GM19193 (cell line): Measurements from ENCODE around the gene DLG2.

Source experiments
- POLR2A ChIP-seq: IDR thresholded peaks from 4 replicates; pipeline ENCODE4 v1.6.1; 2011; ENCODE audit not compliant: insufficient read depth, insufficient read length; ENCODE audit errors: extremely low read depth

The DLG2 gene

DNA sequence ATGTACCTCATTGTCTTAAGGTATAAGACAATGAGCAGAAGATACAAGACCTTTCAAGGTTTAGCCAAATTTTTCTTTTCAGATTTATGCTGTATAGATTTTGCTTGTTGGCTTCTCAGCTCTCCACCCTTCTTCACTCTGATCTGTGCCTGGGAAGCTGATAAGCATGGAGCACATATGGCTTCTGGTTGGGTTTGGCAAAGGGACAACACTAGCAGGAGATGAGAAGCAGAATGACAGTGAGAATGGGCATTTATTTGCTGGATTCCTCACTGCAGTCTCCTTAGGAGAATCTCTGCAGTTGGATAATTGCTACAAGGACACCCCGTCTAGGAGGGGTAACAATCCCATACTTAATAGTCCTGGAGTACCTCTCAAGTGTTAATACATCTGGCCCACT is 1866.2 kb downstream of the DLG2 start:
- no peak for TF ChIP-seq POLR2A

- TF ChIP-seq POLR2A = no peak
Measured at GRCh38 chr11:83759148-83759547, 1868.0 kb downstream of the DLG2 start.

DNA sequence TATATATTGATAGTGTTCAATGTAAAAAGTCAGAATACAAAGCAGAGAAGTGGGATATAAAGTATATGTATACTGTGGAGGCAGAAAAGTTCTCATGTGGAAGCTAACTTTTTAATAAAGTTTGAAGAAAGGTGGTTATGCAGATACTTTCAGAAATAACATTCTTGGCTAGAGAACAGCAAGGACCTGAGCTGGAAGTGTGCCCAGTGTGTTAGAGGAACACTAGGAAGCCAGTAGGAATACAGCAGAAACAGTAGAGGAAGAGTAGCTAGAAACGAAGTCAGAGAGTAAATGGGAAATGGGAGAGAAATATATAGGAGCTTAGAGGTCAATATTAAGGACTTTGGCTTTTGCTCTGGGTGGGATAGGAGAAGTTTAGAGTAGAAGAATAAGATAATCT is 1876.1 kb downstream of the DLG2 start:
- no peak for TF ChIP-seq POLR2A

GRCh38 chr11:83746921-83747585 is 1880.1 kb downstream of the DLG2 start:
- no peak for TF ChIP-seq POLR2A

GRCh38 chr11:83744620-83745192 is 1882.4 kb downstream of the DLG2 start:
- no peak for TF ChIP-seq POLR2A

DNA sequence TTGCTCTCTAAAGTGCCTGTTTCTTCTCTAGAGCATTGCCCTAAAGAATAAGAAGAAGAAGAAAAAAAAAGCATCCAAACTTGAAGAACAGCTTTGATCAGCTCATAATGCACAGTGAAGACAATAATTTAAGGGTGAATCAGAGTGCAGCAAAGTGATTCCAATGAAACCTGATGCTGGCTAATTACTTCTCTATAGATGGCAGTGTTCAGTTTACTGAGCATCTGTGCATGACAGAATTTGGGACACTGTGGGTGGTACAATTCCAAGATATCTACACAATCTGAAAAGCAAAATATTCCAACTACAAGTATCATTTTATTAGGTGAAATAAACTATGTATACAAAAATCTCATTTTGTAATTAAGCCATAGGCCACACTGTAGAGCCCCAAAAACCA is 1890.5 kb downstream of the DLG2 start:
- TF ChIP-seq POLR2A = no peak

DNA sequence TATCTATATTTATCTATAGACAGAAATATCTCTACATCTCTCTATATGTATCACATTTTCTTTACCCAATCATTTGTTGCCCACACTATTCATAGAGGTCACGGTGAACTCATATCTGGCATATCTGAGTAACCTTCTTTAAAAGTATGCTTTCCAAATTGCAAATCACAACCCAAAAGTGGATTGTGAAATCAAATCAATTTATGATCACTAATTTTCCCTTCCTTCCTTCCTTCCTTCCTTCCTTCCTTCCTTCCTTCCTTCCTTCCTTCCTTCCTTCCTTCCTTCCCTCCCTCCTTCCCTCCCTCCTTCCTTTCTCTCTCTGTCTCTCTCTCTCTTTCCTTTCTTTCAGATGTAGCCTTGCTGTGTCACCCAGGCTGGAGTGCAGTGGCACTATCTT is 1893.0 kb downstream of the DLG2 start:
- no peak for TF ChIP-seq POLR2A

DNA sequence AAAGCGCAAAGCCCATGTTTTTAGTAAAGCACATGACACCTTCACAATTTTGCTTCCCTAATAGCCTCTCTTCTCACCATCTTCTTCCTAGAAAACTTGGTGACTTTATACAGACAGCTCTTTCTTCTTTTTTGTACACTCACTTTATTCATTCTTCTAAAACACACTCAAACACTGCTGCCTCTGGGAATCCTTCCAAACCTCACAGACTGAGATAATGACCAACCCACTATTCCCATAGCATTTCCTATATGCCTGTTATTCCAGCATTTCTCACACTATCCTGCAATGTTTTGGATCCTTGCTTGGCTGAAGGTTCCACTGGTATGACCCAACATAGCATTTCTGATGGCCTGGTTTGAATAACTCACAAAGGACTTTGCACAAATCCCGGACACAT is 1898.9 kb downstream of the DLG2 start:
- TF ChIP-seq POLR2A = no peak

DNA sequence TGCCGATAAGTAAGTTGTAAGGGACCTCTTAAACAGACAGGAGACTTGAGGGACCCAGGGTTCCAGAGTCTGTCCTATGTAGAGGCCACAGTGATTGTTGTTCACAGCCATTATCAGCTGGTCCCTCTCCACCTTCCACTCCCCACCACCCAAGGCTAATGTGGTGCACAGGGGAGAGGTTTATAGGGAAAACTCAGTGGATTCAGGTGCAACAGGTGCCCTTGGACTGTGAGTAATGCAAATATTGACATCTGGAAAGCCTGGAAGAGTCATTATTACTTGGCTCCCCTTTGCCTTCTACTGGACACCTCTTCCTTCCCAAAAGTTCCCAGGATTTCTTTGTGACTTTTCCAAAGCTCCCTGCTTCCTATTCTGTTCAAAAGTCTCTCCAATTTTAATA is 1899.9 kb downstream of the DLG2 start:
- no peak for TF ChIP-seq POLR2A

GRCh38 chr11:83726316-83726715 is 1900.8 kb downstream of the DLG2 start:
- no peak for TF ChIP-seq POLR2A

DNA sequence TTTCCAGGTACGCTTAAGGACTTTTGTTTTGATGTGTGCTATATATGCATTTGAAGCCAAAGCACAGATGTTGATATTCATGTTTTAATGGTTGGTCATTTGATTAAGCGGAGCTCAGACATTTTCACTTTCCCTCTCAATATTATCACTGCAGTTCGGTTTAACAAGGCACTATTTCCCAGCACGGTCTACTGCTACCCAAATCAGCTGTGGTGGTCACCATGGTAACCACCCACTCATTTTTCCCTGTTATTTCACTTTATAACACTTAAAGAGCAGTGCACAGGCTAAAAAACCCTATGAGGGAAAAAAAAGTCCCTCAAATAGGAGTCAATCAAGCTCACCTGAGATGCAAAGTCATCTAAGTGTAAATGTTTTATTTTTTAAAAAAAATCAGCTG is 1901.4 kb downstream of the DLG2 start:
- TF ChIP-seq POLR2A = no peak

- TF ChIP-seq POLR2A = no peak
Measured at GRCh38 chr11:83725269-83725560, 1901.9 kb downstream of the DLG2 start.

GRCh38 chr11:83723999-83724398 is 1903.1 kb downstream of the DLG2 start:
- no peak for TF ChIP-seq POLR2A

DNA sequence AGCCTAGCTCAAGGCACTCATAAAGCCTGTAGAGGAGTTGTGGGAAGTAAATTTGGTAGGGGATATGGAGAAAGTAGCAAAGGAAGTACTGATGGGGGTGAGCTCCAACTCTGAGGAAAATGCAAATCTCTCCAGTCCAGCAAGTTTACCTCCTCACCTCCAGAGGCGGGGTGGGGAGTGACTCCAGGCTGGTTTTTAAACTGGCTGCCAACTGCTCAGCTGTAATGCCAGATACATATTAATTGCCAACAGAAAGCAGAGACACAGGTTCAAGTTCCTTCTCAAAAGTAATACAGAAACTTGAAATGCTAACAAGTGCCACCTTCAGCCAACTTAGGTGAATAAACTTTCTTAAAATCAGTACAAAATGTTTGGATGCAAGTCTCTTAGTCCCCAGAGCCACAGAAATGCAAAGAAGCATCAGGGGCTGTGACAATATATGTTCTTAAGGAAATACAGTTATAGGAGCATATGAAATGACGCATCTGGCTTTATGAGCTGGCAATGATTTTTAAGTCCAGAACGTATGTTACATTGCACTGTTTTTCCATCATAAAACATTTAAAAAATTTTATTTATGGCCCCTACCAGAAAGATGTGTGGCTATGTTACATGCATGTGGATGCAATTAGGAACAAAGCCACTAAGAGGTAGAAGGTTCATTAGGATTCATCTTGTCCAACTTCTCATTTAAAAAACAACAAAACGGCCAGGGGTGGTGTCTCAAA is 1904.6 kb downstream of the DLG2 start:
- no peak for TF ChIP-seq POLR2A

DNA sequence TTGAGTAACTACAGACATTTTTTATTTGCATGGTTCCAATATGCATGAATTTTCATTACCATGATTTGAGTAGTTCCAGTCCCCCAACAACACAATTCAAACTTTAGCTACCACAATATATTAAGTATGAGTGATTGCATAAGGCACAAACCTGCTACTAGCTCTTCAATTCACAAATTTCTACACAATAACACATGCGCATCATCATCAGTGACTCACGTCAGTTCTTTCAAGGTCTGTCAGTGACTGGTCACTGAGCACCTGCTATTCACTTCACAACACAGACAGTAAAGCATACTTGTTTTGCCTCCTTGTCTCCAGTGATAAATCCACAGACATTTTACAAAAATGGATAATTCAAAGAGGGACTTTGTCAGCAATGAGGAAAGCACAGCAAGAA is 1905.9 kb downstream of the DLG2 start:
- no peak for TF ChIP-seq POLR2A

DNA sequence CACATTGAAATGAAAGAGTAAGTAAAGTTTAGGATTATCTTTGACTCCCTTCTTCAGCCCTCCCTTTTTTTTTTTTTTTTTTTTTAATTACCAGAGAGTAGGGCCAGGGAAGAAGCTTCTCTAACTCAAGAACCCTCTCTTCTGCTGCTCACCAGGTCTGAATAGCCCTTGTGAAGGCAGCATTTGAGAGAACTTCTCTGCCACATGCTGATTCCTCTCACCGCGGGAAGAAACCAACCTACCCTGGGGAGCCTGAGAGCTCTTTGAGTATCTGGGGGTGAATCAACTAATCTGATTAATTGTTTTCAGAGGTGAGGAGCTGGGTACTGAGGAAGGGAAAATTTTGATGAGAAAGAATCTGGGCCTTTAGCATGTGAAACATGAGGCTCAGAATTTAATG is 1906.5 kb downstream of the DLG2 start:
- no peak for TF ChIP-seq POLR2A

DNA sequence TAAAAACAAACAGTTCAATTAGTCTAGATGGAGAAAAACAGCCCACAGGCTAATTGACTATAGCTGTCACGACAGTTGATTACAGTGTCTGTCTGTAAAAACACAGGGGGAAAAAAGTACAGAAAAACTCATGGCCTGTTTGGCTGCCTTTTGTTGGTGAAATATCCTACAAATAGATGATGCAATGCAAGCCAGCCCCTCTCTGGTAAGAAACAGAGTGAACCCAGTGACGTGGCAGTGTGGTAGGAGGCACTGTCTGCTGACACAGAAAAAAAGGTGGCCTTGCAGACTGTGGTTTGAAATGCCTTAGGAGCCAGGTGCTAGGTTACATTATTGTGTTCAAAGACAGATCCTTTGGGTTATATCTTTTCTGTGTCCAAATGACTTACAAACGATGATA is 1909.6 kb downstream of the DLG2 start:
- no peak for TF ChIP-seq POLR2A

DNA sequence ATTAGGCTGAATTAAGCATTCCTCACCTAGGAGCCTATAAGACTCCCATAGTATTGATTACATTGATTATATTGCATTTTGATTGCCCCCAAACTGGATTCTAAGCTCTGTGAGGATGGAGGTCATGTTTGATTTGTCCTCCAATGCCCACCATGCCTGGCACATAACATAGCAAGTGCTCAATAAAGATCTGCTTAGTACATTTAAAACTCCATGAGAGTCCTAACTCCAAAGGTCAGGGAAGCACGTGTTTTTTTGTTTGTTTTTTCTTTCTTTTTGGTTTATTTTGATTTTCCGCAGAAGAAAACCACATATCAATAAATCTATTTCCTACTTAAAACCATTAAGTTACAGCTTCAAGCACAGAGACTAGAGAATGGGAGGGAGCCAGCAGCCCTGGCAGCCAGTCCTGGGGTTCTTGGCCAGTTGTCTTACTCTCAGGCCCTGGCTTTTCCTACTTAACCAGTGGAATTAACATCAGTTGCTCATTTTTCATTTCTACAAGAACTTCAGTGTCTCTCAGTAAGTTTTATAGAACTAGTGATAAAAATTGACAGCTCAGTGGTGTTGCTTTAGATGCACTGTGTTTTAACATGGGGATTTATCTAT is 1911.1 kb downstream of the DLG2 start:
- TF ChIP-seq POLR2A = no peak
